ENCODE results near the gene MCTP1. TPM values are rescaled to one million over a fixed set of nuclear protein-coding genes. Genes with fewer than 3 reads are reported as not detected.

MCTP1 gene
- total and polyA plus RNA-seq, 2 of the 8 experiments (the other 6 are each of a cell fraction or from before 2014, with no cell fraction given): 0.56 to 3.4 TPM

DNA sequence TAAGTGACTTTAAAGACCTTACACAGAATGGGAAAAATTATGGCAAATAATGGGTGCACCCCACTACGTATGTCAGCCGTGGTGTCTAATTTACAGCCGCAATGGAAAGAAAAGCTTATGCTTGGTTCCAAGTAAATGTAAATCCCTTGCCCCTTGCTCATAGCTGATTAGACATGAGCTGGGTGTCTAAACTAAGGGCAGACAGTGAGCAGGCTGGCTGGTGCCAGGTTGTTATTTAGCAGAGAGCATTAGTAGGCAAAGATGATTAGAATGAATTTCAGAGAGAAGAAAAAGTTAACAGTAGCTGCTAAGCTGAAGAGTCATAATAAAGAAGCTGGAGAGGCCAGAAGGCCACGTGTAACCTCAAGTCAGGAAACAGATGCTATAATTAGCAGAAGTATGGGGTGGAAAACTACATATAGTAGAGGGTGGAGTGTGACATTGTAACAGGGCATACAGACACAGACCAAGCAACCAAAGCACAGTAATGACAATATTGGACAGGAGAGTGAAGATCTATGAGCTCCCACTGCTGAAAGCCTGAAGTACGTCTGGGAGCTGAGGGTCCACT, 257.7 kb downstream of the MCTP1 start:
- CTCF ChIA-PET (ENCODE audit: partially characterized antibody): interaction anchor here (0.6 to 1.6 kb wide), 5 partner anchors 15 to 845 kb away, joined by 3 to 4 read pairs (median 3); partner anchors contain the start of gene MCTP1
- H2BK5ac ChIP-seq (ENCODE audit: low read depth, low read length): no peak overlapping the region
- no peak overlapping the region for H4K91ac ChIP-seq (replicated peaks; ENCODE audit: insufficient read length, low read length)
- no peak overlapping the region for H4K8ac ChIP-seq (ENCODE audit: extremely low read depth, insufficient read depth, low read length)
- H3K9me3 ChIP-seq (ENCODE audit: insufficient read depth in 2 of 2, low read depth in 1 of 2, low read length in 1 of 2): no peaks in the 10 kb centered on the region
- H4K5ac ChIP-seq (ENCODE audit: insufficient read length, low read depth, low read length): no peak overlapping the region
- POLR2A ChIA-PET (ENCODE audit: partially characterized antibody): no interaction called here
- FAIRE-seq: no peak
- H4K20me1 ChIP-seq (replicated peaks in 1 of 2; ENCODE audit: control insufficient read depth in 1 of 2, insufficient read depth in 2 of 2, low read length in 2 of 2): no peaks in the 10 kb centered on the region
- no peak overlapping the region for H2BK12ac ChIP-seq (ENCODE audit: low read depth, low read length)
- no peak overlapping the region for H3K4me2 ChIP-seq (ENCODE audit: insufficient read depth in 1 of 2, low read depth in 2 of 2, low read length in 2 of 2)
- no peak overlapping the region for H2AK5ac ChIP-seq (ENCODE audit: low read depth, low read length)
- no peak overlapping the region for H2AFZ ChIP-seq (ENCODE audit: low read length)
- H3K79me2 ChIP-seq (ENCODE audit: control insufficient read depth in 1 of 2, insufficient read depth in 2 of 2, low read length in 2 of 2): no peaks in the 10 kb centered on the region
- H3K23ac ChIP-seq (ENCODE audit: insufficient read length): no peak overlapping the region
- H2BK15ac ChIP-seq (ENCODE audit: low read length): no peak overlapping the region
- H3K27me3 ChIP-seq (replicated peaks in 1 of 4; ENCODE audit: control insufficient read depth in 3 of 4, extremely low read depth in 1 of 4, insufficient read depth in 3 of 4, low read length in 3 of 4): no peaks in the 10 kb centered on the region
- H2BK120ac ChIP-seq (replicated peaks; ENCODE audit: low read depth, low read length): no peak overlapping the region
- no peak overlapping the region for H3K27ac ChIP-seq (ENCODE audit: low read depth, low read length)
- H2BK20ac ChIP-seq (ENCODE audit: low read length): no peak overlapping the region
- H3K56ac ChIP-seq (replicated peaks; ENCODE audit: insufficient read length, low read depth, low read length): no peak overlapping the region
- no peaks in the 10 kb centered on the region for H3K79me1 ChIP-seq (ENCODE audit: low read depth, low read length)
- no peak overlapping the region for H3K18ac ChIP-seq (ENCODE audit: extremely low read depth, low read length)
- WGBS, 2 experiments (ENCODE audit: extremely low coverage in 1 of 2, insufficient coverage in 1 of 2, insufficient read length in 1 of 2, insufficient replicate concordance in 2 of 2, low coverage in 1 of 2, low lambda C conversion rate in 2 of 2, missing lambda C conversion rate in 1 of 2): 88% methylated on average over 5 of the region's 5 CpGs; no CpG with 5 or more reads in 1 of the 2 experiments
- TF ChIP-seq PHF8 (conservative IDR thresholded peaks at IDR 0.05; ENCODE audit: low read depth, low read length): no peak
- TF ChIP-seq TAF7 (optimal IDR thresholded peaks at IDR 0.05; ENCODE audit: borderline replicate concordance, low read depth, low read length): no peak
- TF ChIP-seq ZNF274 (IDR thresholded peaks at IDR 0.05; ENCODE audit: borderline replicate concordance, extremely low read depth, low read length): no peak
- TF ChIP-seq CTBP2 (IDR thresholded peaks at IDR 0.05; ENCODE audit: borderline replicate concordance, insufficient read depth, insufficient read length, low read length): no peak
- no peak for TF ChIP-seq CBX8 (IDR thresholded peaks at IDR 0.05; ENCODE audit: borderline replicate concordance, low read depth, low read length)
- TF ChIP-seq JUN (IDR thresholded peaks at IDR 0.05; ENCODE audit: low read depth, low read length): no peak
- TF ChIP-seq CREB1 (IDR thresholded peaks at IDR 0.05): no peak
- no peak for TF ChIP-seq POU5F1 (IDR thresholded peaks at IDR 0.05; ENCODE audit: low read depth, low read length)
- TF ChIP-seq FOSL1 (IDR thresholded peaks at IDR 0.05; ENCODE audit: insufficient read depth, low read depth, low read length): no peak
- no peak for TF ChIP-seq TCF12 (IDR thresholded peaks at IDR 0.05; ENCODE audit: low read depth, low read length)
- no peaks in the 10 kb centered on the region; the same call in 1 of the 2 replicates for H3K23me2 ChIP-seq (ENCODE audit: low read depth, low read length)
- H3K36me3 ChIP-seq (ENCODE audit: control insufficient read depth in 2 of 4, insufficient read depth in 4 of 4, low read length in 3 of 4): no peaks in the 10 kb centered on the region
- no peak overlapping the region for H3K4me3 ChIP-seq (ENCODE audit: extremely low read depth in 1 of 4, insufficient read depth in 2 of 4, low read depth in 3 of 4, low read length in 4 of 4)
- H3K9ac ChIP-seq (replicated peaks in 1 of 4; ENCODE audit: extremely low read depth in 1 of 4, low read depth in 3 of 4, low read length in 3 of 4): no peak overlapping the region
- no peak for DNase-seq (ENCODE audit: low read depth in 1 of 2, low spot score in 2 of 2)
- H3K4me1 ChIP-seq (replicated peaks in 1 of 4; ENCODE audit: control insufficient read depth in 3 of 4, insufficient read depth in 4 of 4, low read length in 3 of 4): peaks cover 0 to 4% (median under 1%) of the 10 kb centered on the region in 4 experiments; a peak in 1 of 7 replicates
- no peak overlapping the region for H3K14ac ChIP-seq (ENCODE audit: insufficient read length)
- H3K4ac ChIP-seq (replicated peaks; ENCODE audit: insufficient read length, low read depth, low read length): no peak overlapping the region

All from H1 (cell line).